ENCODE results near the gene UIMC1.
"Not testable (repeated sequence)": the region's sequence is repeated elsewhere in the genome, so short reads cannot be mapped to it uniquely, and the experiment has no call there.

UIMC1 gene

DNA sequence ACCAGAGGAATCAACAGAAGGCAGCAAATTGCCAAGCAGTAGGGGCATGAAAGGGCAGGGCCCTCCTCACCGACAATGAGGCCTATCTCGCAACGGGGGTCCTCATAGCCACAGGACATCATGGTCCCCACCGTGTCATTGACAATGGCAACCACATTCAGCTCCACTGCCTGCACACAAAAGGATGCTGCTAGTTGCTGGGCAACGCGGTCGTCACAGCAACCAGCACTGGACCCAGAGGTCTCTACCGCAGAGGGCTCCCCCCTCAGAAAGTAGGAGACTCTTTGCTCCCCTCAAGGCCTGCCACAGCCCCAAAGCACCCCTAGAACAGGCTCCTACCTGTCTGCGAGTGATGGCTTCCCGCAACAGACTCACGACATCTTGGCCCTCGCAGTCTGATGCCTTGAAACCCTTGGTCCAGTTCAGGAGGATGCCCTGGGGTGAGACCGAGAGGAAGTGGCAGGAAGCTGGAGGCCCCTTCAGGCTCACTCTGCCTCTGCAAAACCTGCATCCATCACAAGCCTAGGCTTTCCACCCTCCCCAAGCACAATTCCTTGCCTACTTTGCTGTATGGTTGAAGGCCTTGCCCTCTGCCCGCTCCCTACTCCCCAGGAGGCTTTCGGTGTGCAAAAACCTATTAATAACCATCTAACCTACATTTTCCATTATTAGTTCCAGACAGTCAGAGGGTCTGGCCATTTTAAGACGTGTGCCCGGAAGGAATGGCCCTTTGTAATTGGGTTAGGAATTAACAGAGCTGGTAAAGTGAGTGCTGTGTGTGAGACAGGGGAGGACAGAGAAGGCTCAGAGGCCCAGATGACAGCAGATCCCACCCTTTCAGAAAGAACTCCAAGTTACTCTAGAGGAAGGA, 122.6 kb downstream of the UIMC1 start:
- DNase-seq (ENCODE audit: low read depth) = no peak

DNA sequence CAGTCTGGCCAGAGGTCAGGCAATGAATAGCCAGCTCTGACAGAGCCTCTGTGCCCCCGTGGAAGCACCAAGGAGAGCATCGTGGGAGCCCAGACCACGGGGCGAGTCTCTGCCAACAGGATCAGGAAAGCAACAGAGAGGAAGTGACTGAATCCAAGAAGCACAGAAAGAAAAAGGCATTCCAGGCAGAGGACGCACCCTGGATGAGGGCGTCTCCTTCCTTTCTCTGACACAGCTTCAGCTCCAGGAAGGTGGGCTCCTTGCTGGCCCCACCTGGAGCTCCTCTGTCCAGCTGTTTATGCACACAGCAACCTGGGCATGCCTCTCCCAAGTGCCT, 124.0 kb downstream of the UIMC1 start:
- no peak for DNase-seq (ENCODE audit: low read depth)

DNA sequence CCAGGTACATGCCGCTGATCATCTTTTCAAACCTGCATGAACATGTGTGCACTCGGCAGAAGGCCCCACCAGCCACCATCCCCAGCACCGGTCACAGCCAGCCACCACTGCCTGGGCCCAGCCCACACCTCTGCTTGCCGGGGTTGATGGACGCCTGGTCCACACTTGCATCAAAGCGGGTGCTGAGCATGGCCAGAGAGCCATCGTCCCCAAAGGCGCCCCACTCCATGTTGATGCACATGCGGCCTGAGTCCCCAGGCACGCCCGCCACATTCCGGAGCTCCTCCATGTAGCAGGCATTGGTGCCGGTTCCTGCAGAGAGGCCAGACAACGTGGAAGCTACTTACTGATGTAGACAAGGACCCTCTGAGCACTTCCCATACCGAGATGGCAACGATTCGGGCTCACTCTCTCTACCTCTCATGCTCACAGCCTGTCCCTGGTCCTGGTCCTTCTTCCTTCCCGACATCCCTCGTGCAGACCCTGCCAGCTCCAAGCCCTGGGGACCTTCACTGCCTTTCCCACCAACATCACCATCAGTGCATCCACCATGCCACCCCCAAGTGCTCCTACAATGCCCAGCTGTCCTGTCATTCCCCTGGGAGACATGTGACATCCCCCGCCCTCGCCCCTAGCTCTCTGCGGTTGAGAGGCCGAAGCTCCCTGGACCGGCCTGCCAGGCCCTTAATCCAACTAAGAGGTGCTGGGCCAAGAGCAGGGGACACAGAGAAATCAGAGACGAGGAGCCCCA, 124.6 kb downstream of the UIMC1 start:
- no peak for DNase-seq (ENCODE audit: low read depth)

DNA sequence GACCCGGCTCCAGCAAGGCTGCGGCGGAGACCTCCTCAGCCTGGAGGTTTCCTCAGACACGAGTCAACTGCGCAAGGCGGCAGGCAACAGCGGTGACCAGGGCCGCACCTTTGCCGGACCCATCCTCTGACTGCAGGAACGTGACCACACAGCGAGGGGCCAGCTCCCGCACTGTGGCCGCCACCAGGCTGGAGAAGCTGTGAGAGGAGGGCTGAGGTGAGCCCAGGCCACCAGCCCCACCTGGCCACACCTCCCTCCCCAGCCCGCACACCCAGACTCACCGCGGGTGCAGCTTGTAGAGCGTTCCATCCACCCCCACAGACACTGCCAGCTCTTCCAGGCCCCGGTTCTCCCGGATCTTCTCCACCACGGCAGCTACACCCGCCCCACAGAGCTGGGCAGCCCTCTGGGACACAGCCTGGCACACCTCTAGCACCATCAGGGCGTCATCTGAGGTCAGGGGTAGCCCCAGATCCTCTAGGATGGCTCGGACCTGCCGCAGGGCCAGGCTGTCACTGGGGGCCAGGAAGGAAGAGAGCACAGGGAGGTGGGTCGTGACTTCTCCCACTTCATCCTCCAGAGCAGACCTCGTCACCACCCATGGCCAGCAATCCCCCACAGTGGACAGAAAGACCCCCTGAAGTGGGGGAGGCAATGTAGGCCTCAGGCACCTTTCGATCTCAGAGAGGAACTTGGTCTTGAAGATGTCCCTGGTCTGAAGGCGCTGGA, 125.4 kb downstream of the UIMC1 start:
- no peak for DNase-seq (ENCODE audit: low read depth)

GRCh38 chr5:176880366-176881020, 126.1 kb downstream of the UIMC1 start:
- no peak for DNase-seq (ENCODE audit: low read depth)

DNA sequence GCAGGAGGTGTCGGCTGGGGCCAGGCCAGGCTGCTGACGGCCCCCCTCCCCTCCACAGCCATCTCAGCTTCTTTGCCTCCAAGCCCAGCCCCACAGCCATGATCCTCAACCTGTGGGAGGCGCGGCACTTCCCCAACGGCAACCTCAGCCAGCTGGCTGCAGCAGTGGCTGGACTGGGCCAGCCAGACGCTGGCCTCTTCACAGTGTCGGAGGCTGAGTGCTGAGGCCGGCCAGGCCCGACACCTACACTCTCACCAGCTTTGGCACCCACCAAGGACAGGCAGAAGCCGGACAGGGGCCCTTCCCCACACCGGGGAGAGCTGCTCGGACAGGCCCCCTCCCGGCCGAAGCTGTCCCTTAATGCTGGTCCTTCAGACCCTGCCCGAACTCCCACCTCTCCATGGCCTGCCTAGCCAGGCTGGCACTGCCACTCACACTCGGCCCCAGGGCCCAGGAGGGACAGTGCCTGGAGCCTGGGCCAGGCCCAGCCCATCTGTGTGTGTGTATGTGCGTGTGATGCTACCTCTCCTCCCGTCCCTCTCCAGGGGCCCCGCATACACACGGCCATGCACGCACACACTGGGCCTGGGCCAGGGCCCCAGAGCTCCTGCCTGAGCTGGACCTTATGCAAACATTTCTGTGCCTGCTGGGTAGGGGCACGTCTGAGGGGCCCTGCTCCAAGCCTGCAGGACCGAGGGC, 126.8 kb downstream of the UIMC1 start:
- DNase-seq (ENCODE audit: low read depth) = no peak

DNA sequence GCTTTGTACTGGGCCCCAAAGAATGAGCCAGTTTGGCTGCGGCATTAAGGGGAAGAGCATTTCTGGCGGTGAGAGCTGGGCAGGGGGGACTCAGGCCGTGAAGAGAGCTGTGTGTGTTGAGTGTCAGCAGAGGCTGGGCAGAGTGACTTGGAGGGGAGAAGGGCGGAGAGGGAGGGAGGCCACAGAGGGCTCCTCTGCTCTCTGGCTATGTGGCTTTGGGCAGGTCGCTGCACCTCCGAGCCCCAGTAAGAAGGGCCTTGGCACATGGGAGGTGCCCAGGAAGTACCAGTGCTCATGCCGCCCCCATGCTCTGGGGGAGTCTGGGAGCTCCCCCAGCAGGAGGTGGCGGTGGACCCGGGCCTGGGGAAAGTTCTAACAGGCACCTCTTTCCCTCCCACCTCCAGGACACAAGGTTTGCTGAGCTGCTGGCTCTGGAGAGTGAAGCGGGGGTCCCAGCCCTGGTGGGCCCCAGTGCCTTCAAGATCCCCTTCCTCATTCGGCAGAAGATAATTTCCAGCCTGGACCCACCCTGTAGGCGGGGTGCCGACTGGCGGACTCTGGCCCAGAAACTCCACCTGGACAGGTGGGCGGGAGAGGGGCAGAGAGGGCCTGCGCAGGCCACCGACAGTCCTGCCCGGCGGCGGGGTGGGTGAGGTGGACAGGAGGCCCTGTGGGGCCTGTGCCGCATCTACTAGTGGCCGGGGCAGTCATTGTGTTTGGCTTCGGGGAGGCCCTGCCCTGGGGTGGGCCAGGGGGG, 127.5 kb downstream of the UIMC1 start:
- DNase-seq (ENCODE audit: low read depth) = no peak

DNA sequence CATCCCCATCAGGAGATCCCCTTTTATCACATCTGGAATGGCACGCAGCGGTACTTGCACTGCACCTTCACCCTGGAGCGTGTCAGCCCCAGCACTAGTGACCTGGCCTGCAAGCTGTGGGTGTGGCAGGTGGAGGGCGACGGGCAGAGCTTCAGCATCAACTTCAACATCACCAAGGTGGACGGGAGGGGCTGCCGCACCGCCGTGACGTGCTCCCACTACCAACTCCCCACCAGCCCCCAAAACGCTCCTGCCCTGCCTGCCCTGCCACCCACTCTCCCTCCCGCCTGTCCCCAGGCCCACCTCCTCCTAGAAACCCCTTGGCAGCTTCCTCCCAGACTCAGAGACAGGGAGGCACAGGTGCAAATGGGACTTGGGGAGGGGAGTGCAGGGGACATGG, 128.1 kb downstream of the UIMC1 start:
- no peak for DNase-seq (ENCODE audit: low read depth)

GRCh38 chr5:176877793-176878331, 128.7 kb downstream of the UIMC1 start:
- no peak for DNase-seq (ENCODE audit: low read depth)

GRCh38 chr5:176876506-176877431, 129.8 kb downstream of the UIMC1 start:
- no peak for DNase-seq (ENCODE audit: low read depth)

DNA sequence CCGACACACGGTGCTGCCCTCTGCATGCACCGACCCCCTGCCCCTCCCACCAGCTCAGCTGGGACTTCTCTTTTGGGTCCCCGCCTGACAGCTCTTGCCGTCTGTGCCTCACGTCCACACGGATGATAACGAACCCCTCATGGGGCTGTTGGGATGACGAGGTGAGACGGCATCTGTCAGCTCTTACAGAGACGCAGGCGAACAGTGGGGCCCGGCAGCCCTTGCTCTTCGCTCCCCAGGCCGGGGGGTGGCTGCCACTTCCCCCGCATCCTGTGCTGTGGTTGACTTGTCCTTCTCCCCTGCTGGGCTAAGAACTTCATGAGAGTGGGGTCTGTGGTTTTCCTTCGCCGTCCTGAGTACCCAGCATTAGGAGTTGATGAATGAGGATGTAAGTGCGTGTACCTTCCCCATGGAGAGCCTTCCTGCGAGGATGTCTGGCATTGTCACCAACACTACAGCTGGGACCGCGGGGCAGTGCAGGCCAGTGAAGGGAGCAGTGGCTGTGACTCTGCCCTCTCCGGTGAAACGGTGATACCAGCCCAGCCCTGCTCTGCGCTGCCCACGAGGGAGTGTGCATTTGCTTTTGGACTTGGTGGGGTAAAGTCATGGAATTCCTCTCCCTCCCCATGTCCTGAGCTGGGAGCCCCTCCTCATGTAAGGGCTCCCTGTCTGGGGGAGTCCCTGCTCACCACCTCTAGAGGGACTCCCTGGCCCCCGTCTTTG, 130.6 kb downstream of the UIMC1 start:
- no peak for DNase-seq (ENCODE audit: low read depth)

DNA sequence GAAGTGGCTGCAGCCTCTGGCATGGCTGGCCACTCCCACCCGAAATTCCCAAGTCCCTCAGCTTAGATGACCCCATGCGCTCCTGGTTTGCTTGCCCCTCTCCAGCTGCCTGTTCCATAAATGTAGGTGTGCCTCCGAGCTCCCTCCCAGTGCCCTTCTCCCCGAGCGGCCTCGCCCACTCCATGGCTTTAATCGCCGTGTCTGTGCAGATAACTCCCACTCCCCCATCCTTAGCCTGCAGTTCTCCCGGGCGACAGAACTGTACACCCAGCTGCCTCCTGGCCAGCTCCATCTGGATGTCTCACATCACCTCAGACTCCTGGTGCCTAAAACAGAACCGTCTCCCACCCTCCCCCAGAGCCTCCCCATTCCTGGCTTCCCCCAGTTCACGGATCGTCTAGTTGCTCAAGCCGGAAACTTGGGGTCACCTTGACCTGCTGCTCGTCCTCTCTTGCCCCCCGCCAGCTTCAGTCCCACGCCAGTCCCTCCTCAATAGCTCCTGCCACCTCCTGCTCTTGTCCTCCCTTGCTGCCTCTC, 131.5 kb downstream of the UIMC1 start:
- no peak for DNase-seq (ENCODE audit: low read depth)

- DNase-seq (ENCODE audit: low read depth) = no peak
Measured at GRCh38 chr5:176874198-176874780, 132.3 kb downstream of the UIMC1 start.

DNA sequence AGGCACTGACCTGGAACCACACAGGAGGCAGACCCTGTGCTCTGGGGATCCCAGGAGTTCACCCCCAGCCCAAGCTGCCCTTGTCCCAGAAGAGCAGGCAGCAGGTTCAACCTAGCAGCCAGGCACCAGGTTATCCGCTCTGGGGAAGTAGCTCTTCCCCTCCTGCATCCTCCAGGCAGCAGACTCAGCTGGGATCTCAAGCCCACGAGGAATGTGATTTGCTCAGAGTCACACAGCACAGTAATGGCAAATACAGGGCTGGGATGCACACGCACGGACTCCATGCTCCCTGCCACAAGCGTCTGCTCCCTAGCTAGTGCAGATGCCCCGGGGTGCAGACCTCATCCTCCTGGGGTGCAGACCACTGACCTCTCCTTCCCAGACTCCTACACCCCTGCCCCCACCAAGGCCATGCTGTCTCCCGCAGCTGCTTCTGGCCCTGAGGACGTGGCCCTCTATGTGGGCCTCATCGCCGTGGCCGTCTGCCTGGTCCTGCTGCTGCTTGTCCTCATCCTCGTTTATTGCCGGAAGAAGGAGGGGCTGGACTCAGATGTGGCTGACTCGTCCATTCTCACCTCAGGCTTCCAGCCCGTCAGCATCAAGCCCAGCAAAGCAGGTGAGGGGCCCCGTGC, 132.9 kb downstream of the UIMC1 start:
- DNase-seq (ENCODE audit: low read depth) = no peak

DNA sequence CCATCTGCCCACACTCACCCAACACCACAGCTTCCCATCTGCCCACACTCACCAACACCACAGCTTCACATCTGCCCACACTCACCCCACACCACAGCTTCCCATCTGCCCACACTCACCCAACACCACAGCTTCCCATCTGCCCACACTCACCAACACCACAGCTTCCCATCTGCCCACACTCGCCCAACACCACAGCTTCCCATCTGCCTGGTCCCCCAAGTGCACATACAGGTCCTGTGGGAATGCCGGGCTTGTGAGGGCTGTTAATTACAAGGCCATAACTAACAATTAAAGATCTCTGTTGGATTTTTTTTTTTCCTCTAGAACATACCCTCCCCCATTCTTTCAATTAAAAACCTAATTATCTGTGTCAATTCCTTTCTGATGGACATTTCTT, 133.6 kb downstream of the UIMC1 start:
- DNase-seq (ENCODE audit: low read depth) = not testable (repeated sequence)

DNA sequence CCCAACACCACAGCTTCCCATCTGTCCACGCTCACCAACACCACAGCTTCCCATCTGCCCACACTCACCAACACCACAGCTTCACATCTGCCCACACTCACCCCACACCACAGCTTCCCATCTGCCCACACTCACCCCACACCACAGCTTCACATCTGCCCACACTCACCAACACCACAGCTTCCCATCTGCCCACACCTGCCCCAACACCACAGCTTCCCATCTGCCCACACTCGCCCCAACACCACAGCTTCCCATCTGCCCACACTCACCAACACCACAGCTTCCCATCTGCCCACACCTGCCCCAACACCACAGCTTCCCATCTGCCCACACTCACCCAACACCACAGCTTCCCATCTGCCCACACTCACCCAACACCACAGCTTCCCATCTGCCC, 134.0 kb downstream of the UIMC1 start:
- DNase-seq (ENCODE audit: low read depth) = not testable (repeated sequence)

GRCh38 chr5:176870644-176871043, 135.9 kb downstream of the UIMC1 start:
- not testable (repeated sequence) for DNase-seq (ENCODE audit: low read depth)

Data from iris pigment epithelial cell (primary cell).